GM12892 (cell line): ENCODE results near the gene SRPK3.
"Not testable (repeated sequence)": the region's sequence is repeated elsewhere in the genome, so short reads cannot be mapped to it uniquely, and the experiment has no call there.

Experiments used
- DNase-seq: peaks from one replicate; pipeline ENCODE4 v3.0.0; 2011; ENCODE audit not compliant: insufficient read length
- FAIRE-seq: peaks from 2 replicates; lab custom pipeline; 2011; peaks lifted over from hg19 to GRCh38; lab: Jason Lieb, UNC
- POLR2A ChIP-seq: IDR thresholded peaks from 2 replicates; pipeline ENCODE4 v1.6.1; 2011; ENCODE audit warnings: low read depth, low read length, control low read depth
- POLR2AphosphoS5 ChIP-seq: IDR thresholded peaks from 2 replicates; pipeline ENCODE4 v1.6.1; 2011; ENCODE audit warnings: low read depth, low read length, control low read depth
- TAF1 ChIP-seq: IDR thresholded peaks from 2 replicates; pipeline ENCODE4 v1.6.1; 2011; ENCODE audit warnings: low read depth, mild to moderate bottlenecking, control low read depth, low read length, borderline replicate concordance

Gene SRPK3

DNA sequence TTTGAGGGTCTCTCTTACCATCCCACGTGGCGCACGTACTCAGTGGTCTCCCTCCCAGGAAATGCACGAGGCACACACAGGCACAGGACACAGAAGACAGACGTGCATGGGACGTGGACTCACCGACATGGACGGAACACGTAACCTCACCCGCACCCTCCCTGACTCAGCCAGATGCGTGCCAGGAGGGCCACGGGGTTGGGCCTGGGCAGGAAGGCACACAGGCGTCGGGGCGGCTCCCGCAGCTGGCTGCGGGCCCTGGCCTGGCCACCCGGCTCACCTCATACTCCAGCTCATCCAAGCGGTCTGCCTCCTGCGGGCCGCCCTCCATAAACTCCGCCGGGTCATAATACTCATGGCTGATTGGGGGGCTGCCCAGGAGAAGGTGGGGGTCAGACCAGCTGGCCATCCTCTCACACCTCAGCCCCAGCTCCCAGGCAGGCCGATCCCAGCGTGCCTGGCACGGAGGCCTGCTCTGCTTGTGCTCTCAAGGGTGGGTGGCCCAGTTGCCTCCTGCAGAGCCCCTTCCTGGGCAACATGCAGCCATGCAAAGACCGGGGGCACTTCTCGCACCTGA, 26.2 kb downstream of the SRPK3 start:
- TF ChIP-seq TAF1, result no peak
- no peak for TF ChIP-seq POLR2AphosphoS5
- TF ChIP-seq POLR2A, result no peak
- no peak for DNase-seq

DNA sequence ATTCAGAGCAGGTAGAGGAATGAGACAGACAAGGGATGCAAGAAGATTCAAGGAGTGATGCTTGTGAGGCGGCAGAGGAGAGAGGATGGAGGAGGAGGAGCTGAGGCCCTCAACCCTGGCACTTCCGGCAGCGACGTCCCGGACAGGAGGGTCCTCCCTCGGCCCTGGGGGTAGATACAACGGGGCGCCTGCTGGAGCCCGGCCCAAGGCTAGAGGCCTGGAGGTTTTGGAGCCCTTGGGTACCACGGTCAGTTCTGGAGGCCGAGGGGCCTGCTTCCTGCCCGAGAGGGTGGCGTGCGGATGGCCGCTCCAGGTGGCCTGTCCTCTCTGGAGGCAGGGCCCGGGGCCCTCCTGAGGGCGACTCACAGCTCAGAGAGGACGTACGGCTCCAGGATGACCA, 27.1 kb downstream of the SRPK3 start:
- FAIRE-seq (no peak), DNase-seq (no peak)
- TF ChIP-seq POLR2AphosphoS5 (no peak), POLR2A (no peak), TAF1 (no peak)

More for the DNA sequence above, 26.2 kb downstream of the SRPK3 start:
- no peak for FAIRE-seq

DNA sequence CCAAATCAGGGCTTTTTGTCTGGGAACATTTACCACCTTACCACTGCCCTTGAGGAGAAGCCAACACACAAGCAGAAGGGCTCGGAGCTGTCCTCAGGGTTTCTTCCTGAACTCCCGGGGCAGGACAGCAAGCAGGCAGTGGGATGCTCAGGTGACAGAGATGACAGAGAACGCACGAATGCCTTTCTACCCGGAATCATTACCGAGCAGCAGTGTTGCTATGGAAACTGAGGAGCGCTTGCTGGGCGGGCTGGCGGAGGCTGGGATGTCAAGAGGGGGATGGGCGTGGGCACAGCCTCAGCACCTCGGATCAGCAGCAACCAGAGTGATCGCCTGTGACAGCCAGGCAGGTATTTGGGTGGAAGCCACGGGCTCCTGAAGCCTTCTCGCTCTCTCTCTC, 31.4 kb downstream of the SRPK3 start:
- TF ChIP-seq TAF1 (no peak), POLR2AphosphoS5 (no peak), POLR2A (no peak)
- DNase-seq (no peak), FAIRE-seq (no peak)

DNA sequence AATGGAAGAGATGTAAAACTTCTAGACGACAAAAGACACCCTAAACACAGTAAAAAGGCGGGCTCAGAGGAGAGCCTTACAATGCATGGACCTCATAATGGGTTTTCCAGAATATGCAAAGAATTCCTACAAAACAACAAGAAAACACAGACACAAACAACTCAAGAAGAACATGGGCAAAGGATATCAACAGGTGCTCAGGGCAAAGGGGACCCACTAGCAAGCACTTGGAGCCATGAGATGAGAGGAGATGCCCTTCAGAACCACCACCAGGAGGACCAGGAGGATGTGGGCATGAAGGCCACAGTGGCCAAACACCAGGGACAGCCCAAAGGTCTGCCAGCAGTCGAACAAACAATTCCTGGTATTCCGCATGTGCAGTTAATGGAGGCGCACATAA, 32.3 kb downstream of the SRPK3 start:
- TF ChIP-seq POLR2A (no peak), TAF1 (no peak), POLR2AphosphoS5 (no peak)
- no peak for FAIRE-seq
- no peak for DNase-seq

DNA sequence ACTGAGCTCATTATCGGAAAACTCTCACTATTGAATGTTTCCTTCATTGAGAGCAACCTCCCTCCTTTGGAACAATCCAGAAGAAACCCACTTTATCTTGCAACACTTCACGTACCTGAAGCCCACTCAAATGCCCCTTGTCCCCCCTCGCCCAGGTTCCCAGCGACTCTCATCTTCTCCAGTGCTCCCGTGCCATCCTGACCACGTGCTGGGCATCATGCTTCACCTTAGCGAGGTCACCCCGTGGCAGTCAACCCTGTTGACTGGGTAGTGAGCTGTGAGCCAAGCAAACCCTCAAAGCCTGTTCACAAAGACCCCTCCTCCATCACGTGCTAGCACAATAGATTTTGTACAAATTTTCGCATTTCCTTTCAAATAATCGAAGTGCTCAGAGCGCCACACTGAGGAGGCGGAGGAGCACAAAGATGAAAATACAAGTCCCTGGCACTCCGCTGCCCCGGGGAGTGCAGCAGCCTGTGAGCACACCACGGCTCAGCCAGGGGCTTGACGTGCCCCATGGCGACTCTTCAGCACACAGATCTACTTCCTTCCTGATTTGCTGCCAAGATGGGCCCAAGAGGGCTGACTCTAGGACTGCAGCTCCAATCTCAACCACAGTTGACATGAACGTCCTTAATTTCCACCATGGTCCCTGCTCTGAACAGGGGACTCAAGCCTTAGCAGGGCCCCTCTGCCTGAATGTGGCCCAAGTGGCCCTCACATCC, 33.9 kb downstream of the SRPK3 start:
- FAIRE-seq, result no peak
- no peak for TF ChIP-seq POLR2AphosphoS5
- TF ChIP-seq TAF1, result no peak
- TF ChIP-seq POLR2A, result no peak
- DNase-seq, result no peak

DNA sequence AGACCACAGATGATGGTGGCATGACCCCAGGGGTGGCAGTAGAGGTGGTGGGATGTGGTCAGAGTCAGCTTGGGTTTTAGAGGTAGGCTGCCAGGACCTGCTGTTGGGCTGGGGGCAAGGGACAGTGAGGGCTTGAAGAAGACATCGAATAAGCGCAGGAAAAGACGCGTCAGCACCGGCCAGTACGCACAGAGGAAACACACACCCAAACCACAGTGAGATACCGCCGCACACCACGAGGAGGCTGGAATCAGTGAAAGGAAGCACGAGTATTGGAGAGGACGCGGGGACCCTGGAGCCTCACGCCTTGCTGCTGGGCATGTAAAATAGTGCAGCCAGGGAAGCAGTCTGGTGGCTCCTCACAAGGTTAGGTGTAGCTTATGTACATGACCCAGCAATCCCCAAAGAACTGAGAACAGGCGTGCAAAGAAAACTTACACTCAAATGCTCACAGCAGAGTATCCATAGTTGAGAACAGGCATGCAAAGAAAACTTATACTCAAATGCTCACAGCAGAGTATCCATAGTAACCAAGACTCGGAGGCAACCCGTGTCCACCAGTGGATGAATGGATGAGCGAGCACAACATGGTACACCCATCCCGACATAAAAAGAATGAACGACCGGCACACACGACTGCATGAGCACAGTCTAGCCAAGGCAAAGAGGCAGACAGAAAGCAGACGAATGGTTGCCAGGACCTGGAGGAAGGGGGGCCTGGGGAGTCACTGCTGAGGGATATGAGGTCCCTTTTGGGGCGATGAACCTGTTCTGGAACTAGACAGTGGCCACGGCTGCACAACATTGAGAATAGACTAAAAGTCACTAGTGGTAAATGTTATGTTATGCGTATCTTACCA, 36.2 kb downstream of the SRPK3 start:
- DNase-seq (peak; percentile 8), FAIRE-seq (no peak)
- TF ChIP-seq POLR2A (no peak), TAF1 (no peak), POLR2AphosphoS5 (no peak)

DNA sequence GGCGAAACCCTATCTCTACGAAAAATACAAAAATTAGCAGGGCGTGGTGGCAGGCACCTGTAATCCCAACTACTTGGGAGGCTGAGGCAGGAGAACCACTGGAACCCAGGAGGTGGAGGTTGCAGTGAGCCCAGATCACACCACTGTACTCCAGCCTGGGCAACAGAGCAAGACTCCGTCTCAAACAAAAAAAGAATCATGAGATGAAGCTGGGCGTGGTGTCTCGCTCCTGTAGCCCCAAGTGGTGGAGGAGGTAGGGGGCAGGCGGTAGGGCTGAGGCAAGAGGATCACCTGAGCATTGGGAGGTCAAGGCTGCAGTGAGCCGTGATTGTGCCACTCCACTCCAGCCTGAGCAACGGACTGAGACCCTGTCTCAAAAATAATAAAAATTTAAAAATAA, 37.2 kb downstream of the SRPK3 start:
- FAIRE-seq, DNase-seq: not testable (repeated sequence)

DNA sequence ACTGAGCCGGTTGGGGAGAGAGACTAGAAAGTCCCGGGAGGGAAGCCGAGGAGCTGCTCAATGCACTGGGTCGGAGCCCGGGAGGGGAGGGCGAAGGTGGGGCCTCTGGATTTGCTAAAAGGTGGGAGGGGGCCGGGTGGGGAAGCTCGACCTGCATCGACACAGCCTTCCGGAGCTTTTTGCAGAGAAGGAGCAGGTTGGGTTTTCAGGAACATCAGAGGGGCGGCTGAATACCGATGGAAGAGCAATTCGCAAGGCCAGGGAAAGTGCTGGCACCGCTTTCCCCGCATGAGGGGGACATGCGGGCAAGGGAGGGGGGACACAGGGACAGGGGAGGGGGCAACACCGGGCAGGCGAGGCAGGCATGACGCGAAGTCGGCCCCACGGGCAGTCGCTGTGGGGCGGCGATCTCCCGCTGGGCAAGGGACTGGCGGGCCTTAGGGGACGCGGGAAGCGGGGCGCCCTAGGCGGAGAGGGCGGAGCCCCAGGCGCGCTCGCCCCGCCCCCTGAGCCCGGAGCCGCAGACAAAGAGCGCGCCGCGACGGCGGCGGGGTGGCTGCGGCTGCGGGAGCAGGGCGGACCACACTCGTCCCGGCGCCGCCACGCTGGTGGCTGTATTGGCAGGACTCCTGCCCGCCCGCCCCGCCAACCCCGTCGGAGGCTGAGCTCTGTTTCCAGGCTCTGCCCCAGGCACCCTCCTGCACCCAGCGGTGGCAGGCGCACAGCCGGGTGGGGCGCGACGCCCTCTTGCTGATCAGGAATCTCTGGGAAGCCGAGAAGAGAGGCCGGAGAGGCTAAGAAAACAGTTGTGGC, 37.9 kb downstream of the SRPK3 start:
- TF ChIP-seq POLR2AphosphoS5, result no peak
- TF ChIP-seq TAF1, result no peak
- DNase-seq, result peak; percentile 57
- no peak for FAIRE-seq

DNA sequence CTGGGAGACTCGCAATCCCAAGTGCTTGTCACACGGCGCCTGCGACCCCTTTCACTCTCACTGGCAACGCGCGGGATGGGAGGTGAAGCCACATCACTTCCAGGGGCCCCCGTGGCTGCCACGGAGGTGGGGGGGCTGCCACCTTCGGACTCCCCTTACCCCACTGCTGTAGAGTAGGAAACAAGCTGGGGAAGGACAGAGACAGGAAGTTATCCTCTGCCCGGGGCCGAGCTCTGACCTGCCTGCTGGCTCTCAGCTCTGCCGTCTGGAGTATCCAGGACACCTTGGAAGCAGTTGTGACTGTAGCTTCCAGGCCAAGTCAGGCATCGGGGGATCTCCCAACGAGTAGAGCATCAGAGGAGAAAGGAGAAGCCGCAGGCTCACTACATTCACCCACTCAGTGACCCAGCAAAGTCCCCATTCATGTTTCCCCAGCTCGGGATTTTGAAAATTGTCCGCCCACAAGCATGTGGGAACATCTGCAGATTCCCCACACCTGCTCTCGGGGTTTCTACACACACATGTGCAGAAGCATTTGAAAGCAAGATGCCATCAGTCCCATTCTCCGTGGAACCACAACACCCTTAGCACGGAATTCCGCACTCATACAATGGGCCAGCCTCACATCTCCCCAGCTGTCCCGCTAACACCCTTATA, 38.7 kb downstream of the SRPK3 start:
- TF ChIP-seq POLR2A (no peak), POLR2AphosphoS5 (no peak), TAF1 (no peak)
- DNase-seq, result peak; percentile 28
- FAIRE-seq, result no peak

DNA sequence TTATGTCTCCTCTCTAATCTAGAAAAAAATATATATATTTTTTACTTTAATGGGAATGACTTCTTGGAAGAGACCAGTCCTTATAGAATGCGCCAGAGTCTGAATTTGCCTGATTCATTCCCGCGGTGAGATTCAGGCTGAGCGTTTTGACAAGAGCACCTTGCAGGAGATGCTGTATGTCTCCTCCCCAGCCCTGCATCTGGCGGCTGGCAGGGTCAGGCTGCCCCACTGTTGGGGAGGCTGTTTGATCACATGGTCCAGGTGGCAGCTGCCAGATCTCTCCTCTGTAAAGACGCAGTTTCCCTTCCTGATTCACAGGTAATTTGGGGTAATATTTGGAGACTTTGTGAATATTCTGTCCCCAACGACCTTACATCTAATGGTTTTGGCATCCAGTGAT, 39.8 kb downstream of the SRPK3 start:
- FAIRE-seq (no peak), DNase-seq (no peak)
- TF ChIP-seq POLR2AphosphoS5 (no peak), POLR2A (no peak), TAF1 (no peak)
